Duodenal mucosa (tissue), 2 donors: ENCODE results near the gene ZNF618.

Experiments used
- H3K27ac ChIP-seq: one replicate; pipeline ENCODE4 v1.7.0; 2013; ENCODE audit warnings: low read depth, low read length
- H3K27me3 ChIP-seq, 2 donors: one replicate each; pipeline ENCODE4 v1.7.0; 2013; ENCODE audit warnings: low read length in 2 of 2, control low read depth in 1 of 2; ENCODE audit not compliant: insufficient read depth in 2 of 2, control insufficient read depth in 1 of 2
- H3K36me3 ChIP-seq, 2 donors: one replicate each; pipeline ENCODE4 v1.7.0; 2013; ENCODE audit warnings: low read length in 2 of 2, control low read depth in 1 of 2; ENCODE audit not compliant: insufficient read depth in 2 of 2, control insufficient read depth in 1 of 2
- H3K4me1 ChIP-seq, 2 donors: one replicate each; pipeline ENCODE4 v1.7.0; 2013; ENCODE audit warnings: low read length in 2 of 2, control low read depth in 1 of 2; ENCODE audit not compliant: insufficient read depth in 2 of 2, control insufficient read depth in 1 of 2
- H3K4me3 ChIP-seq, 2 donors: one replicate each; pipeline ENCODE4 v1.7.0; 2013; ENCODE audit warnings: low read length in 2 of 2, low read depth in 1 of 2
- H3K9ac ChIP-seq, 2 donors: one replicate each; pipeline ENCODE4 v1.7.0; 2013; ENCODE audit warnings: low read length in 2 of 2, low read depth in 1 of 2
- H3K9me3 ChIP-seq, 2 donors: one replicate each; pipeline ENCODE4 v1.7.0; 2013; ENCODE audit warnings: low read length in 2 of 2, control low read depth in 1 of 2; ENCODE audit not compliant: control insufficient read depth in 1 of 2

ZNF618 gene

DNA sequence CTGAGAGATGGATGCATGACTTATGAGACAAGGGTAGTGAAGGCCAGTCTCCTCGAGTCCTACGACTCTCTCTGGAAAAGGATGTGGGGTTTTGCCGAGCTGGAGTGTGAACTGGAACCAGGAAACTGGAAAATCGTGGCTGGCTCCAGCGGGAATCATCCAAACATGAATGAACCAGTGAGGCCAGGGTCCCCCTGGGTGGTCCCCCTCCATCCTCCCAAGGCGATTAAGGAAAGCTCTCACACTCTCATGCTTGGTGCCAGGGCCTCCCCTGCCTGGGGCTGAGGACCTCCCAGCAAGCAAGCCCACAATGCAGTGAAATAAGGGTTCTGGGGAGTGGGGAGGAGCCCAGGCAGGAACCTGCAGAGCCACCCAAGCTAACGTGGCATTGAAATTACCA is 211.6 kb downstream of the ZNF618 start:
- H3K4me1 ChIP-seq, result peaks cover 1 to 3% of the 10 kb centered on the region in 2 donors
- no peak overlapping the region for H3K4me3 ChIP-seq
- no peak overlapping the region for H3K27ac ChIP-seq
- H3K36me3 ChIP-seq, result peaks cover 0 to 7% of the 10 kb centered on the region in 2 donors
- H3K27me3 ChIP-seq, result no peaks in the 10 kb centered on the region
- H3K9me3 ChIP-seq, result no peaks in the 10 kb centered on the region
- H3K9ac ChIP-seq, result no peak overlapping the region

DNA sequence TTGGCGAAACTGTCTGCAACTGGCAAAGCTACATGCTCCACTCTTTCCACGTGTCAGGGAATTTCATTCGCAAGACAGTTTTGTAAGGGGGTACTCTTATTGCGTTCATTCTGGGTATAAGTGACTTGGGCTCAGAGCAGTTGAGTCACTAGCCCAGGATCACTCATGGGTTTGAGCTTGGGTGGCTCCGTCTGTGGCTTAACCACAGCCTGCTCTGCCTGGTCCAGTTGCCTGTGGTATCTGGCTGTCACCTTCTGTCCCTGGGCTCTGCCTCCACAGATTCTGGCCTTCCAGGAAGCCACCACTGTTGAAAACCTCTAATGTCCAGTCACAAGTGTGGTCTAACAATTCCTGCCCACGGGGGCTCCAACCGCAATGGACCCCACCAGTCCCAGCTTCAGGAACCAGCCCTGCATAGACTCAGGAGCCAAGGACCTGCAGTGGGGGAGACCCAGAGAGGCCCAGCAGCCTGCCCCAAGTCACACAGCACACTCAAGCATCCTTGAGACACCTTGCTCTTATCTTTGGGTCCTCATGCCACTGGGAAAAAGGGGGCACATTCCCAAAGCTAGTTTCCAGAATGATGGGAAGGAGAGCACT is 212.6 kb downstream of the ZNF618 start:
- H3K27me3 ChIP-seq, result no peaks in the 10 kb centered on the region
- H3K9ac ChIP-seq, result no peak overlapping the region
- no peak overlapping the region for H3K27ac ChIP-seq
- H3K9me3 ChIP-seq, result no peaks in the 10 kb centered on the region
- no peak overlapping the region for H3K4me3 ChIP-seq
- no peaks in the 10 kb centered on the region for H3K4me1 ChIP-seq
- peaks cover 0 to 13% of the 10 kb centered on the region in 2 donors for H3K36me3 ChIP-seq

DNA sequence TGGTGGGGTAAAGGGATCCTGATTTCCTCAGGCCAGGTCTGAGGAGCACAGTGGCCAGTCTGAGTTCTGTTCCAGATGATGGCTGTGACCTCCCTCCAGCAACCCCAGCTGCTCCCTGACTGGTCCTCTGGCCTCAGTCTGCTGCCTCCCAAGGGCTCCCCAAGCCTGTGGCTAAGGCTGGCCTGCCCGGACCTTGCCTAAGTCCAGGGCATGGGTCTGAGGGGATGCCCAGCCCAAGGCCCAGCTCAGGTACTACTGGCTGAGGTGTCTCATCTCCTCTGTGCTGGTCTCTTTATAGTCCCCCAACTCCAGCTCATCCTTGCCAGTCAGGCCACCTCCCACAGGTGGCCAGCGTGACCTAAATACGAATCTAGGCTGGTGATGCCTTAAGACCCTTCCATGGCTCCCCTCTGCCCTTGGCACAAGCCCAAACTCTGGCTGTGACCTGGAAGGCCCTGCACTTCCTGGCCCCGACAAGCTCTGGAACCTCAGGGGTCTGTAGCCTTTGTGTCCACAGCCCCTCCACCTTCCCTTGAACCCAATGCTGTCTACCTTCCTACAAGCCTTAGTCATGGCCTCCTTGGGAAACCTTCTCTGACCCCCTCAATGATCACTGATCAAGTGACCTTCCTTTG is 213.2 kb downstream of the ZNF618 start:
- no peaks in the 10 kb centered on the region for H3K4me1 ChIP-seq
- H3K4me3 ChIP-seq, result no peak overlapping the region
- H3K27me3 ChIP-seq, result no peaks in the 10 kb centered on the region
- no peak overlapping the region for H3K9ac ChIP-seq
- H3K9me3 ChIP-seq, result no peaks in the 10 kb centered on the region
- H3K36me3 ChIP-seq, result peaks cover 0 to 20% of the 10 kb centered on the region in 2 donors
- no peak overlapping the region for H3K27ac ChIP-seq

DNA sequence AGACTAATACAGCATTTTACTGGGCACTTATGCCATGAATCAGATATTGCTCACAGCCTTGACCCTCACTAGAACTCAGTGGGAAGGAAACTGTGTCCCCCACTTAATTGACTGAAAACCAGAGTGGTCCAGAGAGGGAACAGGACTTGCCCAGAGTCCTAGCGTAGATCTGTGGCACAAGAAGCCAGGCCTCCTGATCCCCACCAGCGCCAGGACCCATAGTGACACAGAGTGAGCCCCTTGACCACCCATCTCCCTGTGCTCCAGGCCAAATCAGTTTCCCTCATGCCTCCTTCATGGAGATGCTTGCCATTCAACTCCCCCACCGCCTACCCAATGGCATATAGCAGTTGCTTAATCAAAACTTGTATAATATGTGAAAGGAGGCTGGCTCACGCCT is 214.7 kb downstream of the ZNF618 start:
- Histone ChIP-seq H3K9me3 (no peaks in the 10 kb centered on the region), H3K9ac (no peak overlapping the region), H3K4me1 (no peaks in the 10 kb centered on the region), H3K4me3 (no peak overlapping the region), H3K36me3 (peaks cover 4 to 33% of the 10 kb centered on the region in 2 donors), H3K27ac (no peak overlapping the region), H3K27me3 (no peaks in the 10 kb centered on the region)

DNA sequence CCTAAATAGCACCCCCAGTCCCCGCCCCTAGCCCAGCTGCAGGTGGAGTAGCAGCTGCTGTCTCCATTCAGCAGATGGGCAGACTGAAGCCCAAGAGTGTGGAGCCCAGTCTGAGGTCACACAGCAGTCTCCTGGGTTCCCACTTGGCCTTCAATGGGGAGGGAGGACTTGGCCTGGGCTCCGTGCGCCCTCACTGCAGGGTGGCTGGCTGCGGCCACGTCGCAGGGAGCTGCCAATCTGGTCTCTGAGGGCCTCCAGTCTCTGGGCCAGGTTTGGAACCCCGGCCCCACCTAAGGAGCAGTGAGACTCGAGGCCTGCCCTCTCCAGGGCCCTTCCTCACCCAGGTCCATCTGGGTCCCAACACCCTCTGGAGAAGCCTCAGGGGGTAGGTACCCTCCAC is 215.6 kb downstream of the ZNF618 start:
- H3K9ac ChIP-seq, result no peak overlapping the region
- no peaks in the 10 kb centered on the region for H3K9me3 ChIP-seq
- no peak overlapping the region for H3K27ac ChIP-seq
- no peaks in the 10 kb centered on the region for H3K27me3 ChIP-seq
- H3K4me1 ChIP-seq, result no peaks in the 10 kb centered on the region
- no peak overlapping the region for H3K4me3 ChIP-seq
- peaks cover 4 to 33% of the 10 kb centered on the region in 2 donors for H3K36me3 ChIP-seq

DNA sequence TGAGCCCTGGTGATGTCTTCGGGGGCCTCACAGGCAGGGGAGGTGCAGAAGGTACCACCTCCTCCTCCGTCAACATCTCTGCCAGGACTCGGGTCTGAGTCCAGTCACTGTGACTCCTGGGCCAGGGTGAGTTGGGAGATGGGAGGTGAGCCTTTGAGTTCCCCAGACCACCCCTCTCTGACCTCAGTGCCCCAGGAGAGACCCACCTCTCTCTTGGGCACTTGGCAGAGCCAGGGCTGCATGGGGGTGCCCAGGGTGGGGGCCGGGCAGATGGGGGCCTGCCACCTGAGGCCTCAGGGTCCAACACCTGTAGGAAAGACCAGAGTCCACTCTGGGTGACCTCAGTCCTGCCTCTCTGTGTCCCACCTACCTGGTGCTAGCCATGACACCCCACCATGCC is 216.2 kb downstream of the ZNF618 start:
- H3K27me3 ChIP-seq, result no peaks in the 10 kb centered on the region
- no peaks in the 10 kb centered on the region for H3K9me3 ChIP-seq
- H3K4me3 ChIP-seq, result no peak overlapping the region
- no peak overlapping the region for H3K9ac ChIP-seq
- H3K4me1 ChIP-seq, result peaks cover 0 to 4% of the 10 kb centered on the region in 2 donors
- peaks cover 4 to 33% of the 10 kb centered on the region in 2 donors for H3K36me3 ChIP-seq
- no peak overlapping the region for H3K27ac ChIP-seq

DNA sequence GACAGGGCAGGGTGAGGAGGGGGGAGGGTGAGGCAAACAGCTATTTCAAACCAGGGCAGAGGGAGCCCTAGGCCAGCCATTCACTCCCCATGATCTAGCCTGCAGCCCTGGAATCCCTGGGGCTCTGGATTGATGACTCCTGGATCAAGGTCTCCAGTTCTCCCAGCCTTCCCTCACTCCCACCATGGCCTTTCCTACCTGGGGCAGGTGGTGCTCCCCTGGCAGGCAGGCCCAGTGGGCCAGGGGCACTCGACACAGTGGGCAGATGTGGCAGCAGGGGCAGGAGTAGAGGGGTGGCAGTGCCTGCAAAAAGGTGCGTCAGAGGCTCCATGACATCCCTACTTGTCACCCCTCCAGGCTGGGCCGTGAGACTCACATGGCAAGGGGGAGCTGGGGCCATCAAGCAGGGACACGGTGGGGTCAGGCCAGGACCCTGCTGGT is 216.9 kb downstream of the ZNF618 start:
- no peaks in the 10 kb centered on the region for H3K9me3 ChIP-seq
- no peak overlapping the region for H3K4me3 ChIP-seq
- no peaks in the 10 kb centered on the region for H3K27me3 ChIP-seq
- H3K36me3 ChIP-seq, result peaks cover 4 to 33% of the 10 kb centered on the region in 2 donors
- H3K9ac ChIP-seq, result no peak overlapping the region
- peaks cover 0 to 10% of the 10 kb centered on the region in 2 donors for H3K4me1 ChIP-seq
- H3K27ac ChIP-seq, result no peak overlapping the region

DNA sequence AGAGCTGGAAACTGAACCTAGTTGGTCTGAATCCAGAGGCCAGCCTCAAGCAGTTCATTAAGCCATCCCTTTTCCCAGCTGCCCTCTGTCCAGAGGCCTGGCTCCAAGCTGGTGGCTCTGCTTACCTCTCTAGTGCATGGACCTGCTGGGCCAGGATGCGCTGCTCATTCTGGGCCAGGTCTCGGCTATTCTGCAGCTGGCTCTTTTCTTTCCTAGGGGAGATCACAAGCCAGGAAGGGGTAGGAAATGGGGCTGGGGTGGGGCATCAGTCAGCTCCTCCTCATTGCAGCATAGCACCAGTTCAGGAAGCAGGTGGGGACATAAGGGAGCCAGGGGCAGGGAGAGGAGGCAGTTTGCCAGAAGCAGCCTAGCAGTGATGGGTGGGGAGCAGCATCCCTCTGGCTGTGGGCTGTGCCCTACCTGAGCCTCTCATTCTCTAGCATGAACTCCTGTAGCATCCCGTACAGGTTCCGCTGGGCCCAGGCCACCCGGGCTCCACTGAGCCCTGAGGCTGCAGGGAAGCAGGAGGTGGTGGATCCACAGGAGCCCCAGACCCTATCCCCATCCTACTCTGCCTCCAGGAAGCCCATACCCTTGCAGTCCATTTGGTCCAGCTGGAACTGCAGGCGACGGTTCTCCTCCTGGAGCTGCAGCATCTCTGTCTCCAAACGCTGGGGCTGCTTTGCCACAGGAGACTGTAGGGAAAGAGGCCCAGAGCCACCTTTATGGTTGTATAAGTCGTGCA is 217.8 kb downstream of the ZNF618 start:
- Histone ChIP-seq H3K4me1 (peaks cover 0 to 12% of the 10 kb centered on the region in 2 donors), H3K9me3 (no peaks in the 10 kb centered on the region), H3K27ac (no peak overlapping the region), H3K36me3 (peaks cover 4 to 33% of the 10 kb centered on the region in 2 donors), H3K4me3 (no peak overlapping the region), H3K9ac (no peak overlapping the region), H3K27me3 (no peaks in the 10 kb centered on the region)

DNA sequence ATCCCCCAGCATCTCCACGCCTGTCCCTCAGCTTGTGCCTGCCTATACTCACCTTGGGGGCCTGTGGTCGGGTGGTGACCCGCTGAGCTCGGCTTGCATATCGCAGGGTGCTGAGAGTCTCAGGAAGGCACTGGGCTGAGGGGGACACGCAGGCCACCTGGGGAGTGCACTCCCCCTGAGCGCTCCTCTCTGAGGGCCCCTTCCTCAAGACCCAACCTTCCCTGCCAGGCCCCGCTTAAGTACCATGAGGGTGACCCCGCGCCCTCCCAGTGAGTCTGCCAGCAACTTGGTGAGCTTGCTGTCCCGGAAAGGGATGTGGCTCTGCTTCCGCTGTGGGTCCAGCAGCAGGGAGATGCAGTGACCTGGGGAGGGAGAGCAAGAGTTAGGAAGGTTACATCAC is 218.9 kb downstream of the ZNF618 start:
- H3K27ac ChIP-seq, result no peak overlapping the region
- H3K4me1 ChIP-seq, result peaks cover 3 to 14% of the 10 kb centered on the region in 2 donors
- no peak overlapping the region for H3K9ac ChIP-seq
- no peaks in the 10 kb centered on the region for H3K27me3 ChIP-seq
- H3K9me3 ChIP-seq, result no peaks in the 10 kb centered on the region
- no peak overlapping the region for H3K4me3 ChIP-seq
- peaks cover 4 to 33% of the 10 kb centered on the region in 2 donors for H3K36me3 ChIP-seq

DNA sequence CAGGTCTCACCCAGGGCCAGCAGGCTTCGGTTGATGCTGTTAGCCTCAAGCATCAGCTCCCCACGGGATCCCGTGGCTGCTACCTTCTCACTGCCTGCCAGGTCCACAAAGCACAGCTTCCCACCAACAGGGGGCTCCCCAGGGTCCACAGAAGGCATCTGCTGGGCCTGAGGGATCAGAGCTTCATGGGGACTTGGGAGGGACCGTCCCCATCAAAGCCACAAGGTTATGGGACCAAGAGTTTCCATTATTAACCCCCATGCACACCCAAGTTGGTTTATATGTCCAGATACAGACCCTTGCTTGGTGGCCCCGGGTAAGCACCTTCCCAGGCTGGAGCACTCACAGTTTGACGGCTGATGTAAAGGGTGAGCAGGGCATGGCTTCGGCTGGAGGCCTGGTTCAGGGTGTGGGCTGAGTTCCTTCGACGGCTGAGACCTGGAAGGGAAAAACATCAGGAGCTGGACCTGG is 220.0 kb downstream of the ZNF618 start:
- no peak overlapping the region for H3K9ac ChIP-seq
- peaks cover 4 to 33% of the 10 kb centered on the region in 2 donors for H3K36me3 ChIP-seq
- H3K27me3 ChIP-seq, result no peaks in the 10 kb centered on the region
- H3K4me1 ChIP-seq, result peaks cover 9 to 14% of the 10 kb centered on the region in 2 donors
- no peak overlapping the region for H3K4me3 ChIP-seq
- no peaks in the 10 kb centered on the region for H3K9me3 ChIP-seq
- H3K27ac ChIP-seq, result no peak overlapping the region
